Body of pancreas (tissue), 4 donors: ENCODE data around the gene CD151. TPM values are rescaled to one million over a fixed set of nuclear protein-coding genes. Genes with fewer than 3 reads are reported as not detected.

ENCODE experiments used
- ATAC-seq: fragments of 150-250 bp; one replicate; pipeline ENCODE4 v1.9.1; 2016
- DNase-seq, 4 donors: peaks; one replicate each; pipeline ENCODE4 v3.0.0-alpha.2; 2019
- H3K27ac ChIP-seq, 4 donors: fragments of 200-600 bp; sonication (generic); 1 replicate in 3 of 4; 2 replicates in 1 of 4; pipeline versions ENCODE4 v1.5.1 to v1.6.1; 2016 to 2019; ENCODE audit warnings: mild to moderate bottlenecking in 1 of 4, mixed read lengths in 1 of 4, moderate library complexity in 1 of 4
- H3K27me3 ChIP-seq, 2 donors: fragments of 200-600 bp; sonication (generic); one replicate each; pipeline ENCODE4 v1.6.0; 2016; ENCODE audit warnings: mild to moderate bottlenecking in 1 of 2
- H3K36me3 ChIP-seq, 2 donors: fragments of 200-600 bp; sonication (generic); replicated peaks in 1 of 2; 2 replicates each; pipeline ENCODE4 v1.5.1; 2016; ENCODE audit warnings: low read depth in 2 of 2; ENCODE audit not compliant: insufficient read depth in 1 of 2
- H3K4me1 ChIP-seq: fragments of 200-600 bp; sonication (generic); one replicate; pipeline ENCODE4 v1.6.0; 2016
- H3K4me3 ChIP-seq, 2 donors: fragments of 200-600 bp; sonication (generic); 1 replicate in 1 of 2; 2 replicates in 1 of 2; pipeline ENCODE4 v1.5.1; 2016 to 2019
- H3K9me3 ChIP-seq, 3 donors: fragments of 200-600 bp; sonication (generic); 1 replicate in 2 of 3; 2 replicates in 1 of 3; pipeline ENCODE4 v1.5.1; 2016
- CTCF ChIP-seq, 7 experiments: fragments of 450-650 bp in 4 of 7; fragments of 200-600 bp in 3 of 7; sonication (generic) in 3 of 7; IDR thresholded peaks; one replicate each; pipeline ENCODE4 v1.5.1; 2016 to 2019; ENCODE audit warnings: antibody characterized with exemption in 7 of 7
- POLR2A ChIP-seq, 3 donors: fragments of 450-650 bp; IDR thresholded peaks; one replicate each; pipeline ENCODE4 v1.6.1; 2016; ENCODE audit warnings: antibody characterized with exemption in 3 of 3, mild to moderate bottlenecking in 2 of 3
- WGBS, 2 donors: methylation state at CpG; one replicate each; pipeline ENCODE4 v1.1.5; 2017; 5-methylcytosine and 5-hydroxymethylcytosine counted together
- intact Hi-C: fragments of 100-400 bp; cut with DNase I; formaldehyde crosslinking; loops from one replicate; pipeline ENCODE4 v1.15.1; 2023
- total RNA-seq, 2 donors: library from RNA; depleted of rRNA; stranded (reverse); fragments of >200 nt; gene quantifications; one replicate each; pipeline ENCODE4 v1.1.0, GENCODE V29; 2016

The CD151 gene
- total RNA-seq, 2 donors from 2014 or later, result 152 to 282 TPM

- intact Hi-C loops, result no loop called here
- 0 to 3% methylated on average over 7 to 57 of the region's 57 CpGs for WGBS, 2 donors
- Histone ChIP-seq H3K4me3 (peak overlapping the region; percentile 47 to 51), H3K27ac (peak overlapping the region; percentile 93 to 98 (median 97)), H3K4me1 (peaks cover 56% of the 10 kb centered on the region), H3K9me3 (no peaks in the 10 kb centered on the region), H3K27me3 (no peaks in the 10 kb centered on the region), H3K36me3 (no peaks in the 10 kb centered on the region)
- TF ChIP-seq CTCF (IDR thresholded peaks at IDR 0.05) (no peak), POLR2A (IDR thresholded peaks at IDR 0.05) (no peak)
- ATAC-seq, result peak; percentile 4
- DNase-seq, result peak; percentile 53 to 78 (median 72)
Measured at GRCh38 chr11:797296-798092, 35.3 kb upstream of the CD151 start.

DNA sequence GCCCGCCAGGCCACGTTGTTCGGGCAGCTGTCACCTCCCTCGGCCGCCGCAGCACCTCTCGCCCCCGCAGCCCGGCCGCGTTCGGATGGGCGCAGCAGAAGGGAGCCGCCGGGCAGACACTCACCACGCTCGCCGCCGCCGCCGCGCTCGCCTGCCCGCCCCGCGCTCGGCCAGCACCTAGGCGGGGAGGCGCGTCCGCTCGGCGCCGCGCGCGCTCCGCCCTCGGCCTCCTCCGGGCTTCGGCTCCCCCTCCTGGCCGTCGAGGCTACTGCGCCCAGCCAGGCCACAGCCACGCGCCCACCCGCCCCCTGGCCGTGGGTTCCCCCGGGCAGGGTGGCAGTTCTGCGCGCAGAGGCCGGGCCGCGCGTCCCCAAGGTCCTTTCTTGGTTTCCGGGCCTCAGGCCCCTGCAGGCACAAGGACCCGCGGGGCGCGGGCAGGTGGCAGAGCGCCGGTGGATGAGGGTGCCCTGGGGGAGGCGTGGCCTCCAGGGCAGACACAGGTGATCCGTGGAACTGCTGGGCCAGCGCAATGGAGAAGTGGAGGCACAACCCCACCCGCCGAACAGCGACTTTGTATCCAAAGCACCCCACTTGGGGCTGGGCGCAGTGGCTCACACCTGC is 34.5 kb upstream of the CD151 start, which contains the start of gene SLC25A22:
SLC25A22 (minus strand) TSS at position 189 of the 621 bp plus-strand sequence. CDS start 3,275 bp downstream, outside the sequence.
- WGBS, 2 donors, result 2% methylated on average over 69 of the region's 69 CpGs; no CpG with 5 or more reads in 1 of the 2 donors
- intact Hi-C loops, result no loop called here
- H3K4me3 ChIP-seq, result peak within 1 kb of the TSS; percentile 47 to 51
- peak; percentile 77 to 85 (median 80) for DNase-seq
- no peaks in the 10 kb centered on the region for H3K9me3 ChIP-seq
- peaks cover 49% of the 10 kb centered on the region for H3K4me1 ChIP-seq
- H3K36me3 ChIP-seq, result no peaks in the 10 kb centered on the region
- peak within 1 kb of the TSS; percentile 93 to 98 (median 97) for H3K27ac ChIP-seq
- peak; percentile 62 to 95 (median 83) for TF ChIP-seq CTCF (IDR thresholded peaks at IDR 0.05)
- TF ChIP-seq POLR2A (IDR thresholded peaks at IDR 0.05), result no peak
- H3K27me3 ChIP-seq, result no peaks in the 10 kb centered on the region
- peak; percentile 66 for ATAC-seq

DNA sequence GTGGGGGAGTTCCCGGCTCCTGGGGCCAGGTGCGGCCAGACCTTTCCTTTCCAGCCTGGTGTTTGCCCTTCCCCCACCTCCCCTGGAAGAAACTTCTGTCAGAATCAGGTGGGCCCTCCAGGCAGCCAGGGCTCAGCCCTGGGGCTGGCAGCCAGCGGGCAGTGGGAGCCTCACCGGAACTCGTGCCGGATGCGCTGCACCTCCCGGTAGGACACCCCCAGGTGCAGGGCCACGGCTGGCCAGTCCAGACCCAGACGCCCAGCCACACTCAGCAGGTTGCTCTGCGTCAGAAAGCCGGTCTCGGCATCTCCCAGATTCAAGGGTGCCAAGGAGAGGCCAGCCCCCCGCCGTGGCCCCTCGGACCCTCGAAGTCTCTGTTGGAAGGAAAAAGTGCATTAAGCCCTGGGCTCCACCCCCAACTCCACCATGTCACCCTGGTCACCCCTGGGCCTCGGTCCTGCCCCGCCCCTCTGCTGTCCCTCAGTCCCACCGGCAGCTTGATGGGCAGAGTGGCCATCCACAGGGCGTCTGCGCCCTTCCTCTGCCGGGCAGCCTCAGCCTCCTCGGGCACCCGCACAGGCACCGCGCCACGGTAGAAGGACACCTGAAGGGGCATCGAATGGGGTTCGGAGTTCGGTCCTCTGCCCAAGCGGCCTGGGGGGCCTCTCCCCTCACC is 33.0 kb upstream of the CD151 start:
- H3K27me3 ChIP-seq, result no peaks in the 10 kb centered on the region
- ATAC-seq (no peak), DNase-seq (no peak)
- WGBS, 2 donors, result 86 to 88% methylated on average over 16 to 31 of the region's 32 CpGs
- no peak for TF ChIP-seq POLR2A (IDR thresholded peaks at IDR 0.05)
- TF ChIP-seq CTCF (IDR thresholded peaks at IDR 0.05), result no peak
- no peaks in the 10 kb centered on the region for H3K36me3 ChIP-seq
- peaks cover 49% of the 10 kb centered on the region for H3K4me1 ChIP-seq
- no peak overlapping the region for H3K4me3 ChIP-seq
- H3K27ac ChIP-seq, result no peak overlapping the region
- intact Hi-C loops, result no loop called here
- no peaks in the 10 kb centered on the region for H3K9me3 ChIP-seq

DNA sequence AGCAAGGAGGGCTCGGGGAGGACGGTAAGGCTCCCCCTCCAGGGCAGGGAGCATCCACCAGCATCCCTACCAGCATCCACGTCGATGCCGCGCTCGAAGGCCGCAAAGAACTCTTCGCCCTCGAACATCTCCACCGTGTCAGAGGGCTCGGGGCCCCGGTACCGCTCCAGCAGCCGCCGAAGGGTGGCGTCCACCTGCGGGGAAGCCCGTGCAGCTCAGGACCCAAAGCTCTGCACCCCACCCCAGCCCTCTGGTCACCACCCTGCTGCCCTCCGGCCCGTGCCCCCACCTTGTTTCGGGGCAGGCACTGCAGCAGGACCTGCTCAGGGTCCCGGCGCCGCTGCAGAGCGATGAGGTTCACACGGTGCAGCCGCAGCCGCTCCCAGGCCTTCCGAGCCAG is 32.3 kb upstream of the CD151 start:
- Histone ChIP-seq H3K27ac (no peak overlapping the region), H3K36me3 (no peaks in the 10 kb centered on the region), H3K9me3 (no peaks in the 10 kb centered on the region), H3K27me3 (no peaks in the 10 kb centered on the region), H3K4me3 (no peak overlapping the region), H3K4me1 (peaks cover 51% of the 10 kb centered on the region)
- WGBS, 2 donors, result 88% methylated on average over 3 to 28 of the region's 30 CpGs
- DNase-seq (no peak), ATAC-seq (no peak)
- TF ChIP-seq POLR2A (IDR thresholded peaks at IDR 0.05), result no peak
- intact Hi-C loops, result no loop called here
